Fibroblast of skin of scalp (primary cell): ENCODE data around the gene GPR132.
A peak's percentile ranks its signal among the peaks of the same experiment; 100 is the strongest.

ENCODE experiments used
- DNase-seq: peaks from one replicate; pipeline ENCODE4 v3.0.0-alpha.2; 2013

The GPR132 gene

DNA sequence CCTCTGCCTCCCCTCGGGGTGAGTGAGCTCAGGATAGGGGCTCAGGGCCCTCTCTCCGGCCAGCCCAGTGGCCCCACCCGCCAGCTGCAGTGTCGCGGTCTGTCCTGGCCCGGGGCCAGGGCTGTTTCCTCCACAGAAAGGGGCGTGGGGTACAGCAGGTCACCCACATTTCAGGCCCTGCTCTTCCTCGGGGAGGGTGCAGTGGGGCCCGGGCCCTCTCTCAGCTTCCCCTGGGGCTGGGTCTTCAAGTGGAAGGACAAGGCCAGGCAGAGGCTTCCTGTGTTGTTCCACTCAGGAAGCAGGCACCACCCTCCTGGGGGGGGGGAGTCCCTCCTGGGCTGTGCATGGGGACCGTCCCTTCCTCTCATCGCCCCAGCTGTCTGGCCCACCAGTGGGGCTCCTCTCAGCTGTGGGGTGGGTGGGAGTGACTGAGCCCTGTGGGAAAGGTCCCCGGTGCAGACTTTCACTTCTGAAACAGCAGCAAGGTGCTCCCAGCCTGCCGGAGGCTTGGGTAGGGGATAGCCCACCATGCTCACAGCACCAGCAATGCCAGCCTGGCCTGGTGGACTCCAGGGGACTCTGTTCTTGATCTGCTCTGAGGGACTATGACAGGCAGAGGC is 3.7 kb downstream of the GPR132 start:
- no peak for DNase-seq

- no peak for DNase-seq
These were observed 4.3 kb downstream of the GPR132 start for GRCh38 chr14:105060751-105061427.

GRCh38 chr14:105059925-105060565 is 5.2 kb downstream of the GPR132 start:
- no peak for DNase-seq

DNA sequence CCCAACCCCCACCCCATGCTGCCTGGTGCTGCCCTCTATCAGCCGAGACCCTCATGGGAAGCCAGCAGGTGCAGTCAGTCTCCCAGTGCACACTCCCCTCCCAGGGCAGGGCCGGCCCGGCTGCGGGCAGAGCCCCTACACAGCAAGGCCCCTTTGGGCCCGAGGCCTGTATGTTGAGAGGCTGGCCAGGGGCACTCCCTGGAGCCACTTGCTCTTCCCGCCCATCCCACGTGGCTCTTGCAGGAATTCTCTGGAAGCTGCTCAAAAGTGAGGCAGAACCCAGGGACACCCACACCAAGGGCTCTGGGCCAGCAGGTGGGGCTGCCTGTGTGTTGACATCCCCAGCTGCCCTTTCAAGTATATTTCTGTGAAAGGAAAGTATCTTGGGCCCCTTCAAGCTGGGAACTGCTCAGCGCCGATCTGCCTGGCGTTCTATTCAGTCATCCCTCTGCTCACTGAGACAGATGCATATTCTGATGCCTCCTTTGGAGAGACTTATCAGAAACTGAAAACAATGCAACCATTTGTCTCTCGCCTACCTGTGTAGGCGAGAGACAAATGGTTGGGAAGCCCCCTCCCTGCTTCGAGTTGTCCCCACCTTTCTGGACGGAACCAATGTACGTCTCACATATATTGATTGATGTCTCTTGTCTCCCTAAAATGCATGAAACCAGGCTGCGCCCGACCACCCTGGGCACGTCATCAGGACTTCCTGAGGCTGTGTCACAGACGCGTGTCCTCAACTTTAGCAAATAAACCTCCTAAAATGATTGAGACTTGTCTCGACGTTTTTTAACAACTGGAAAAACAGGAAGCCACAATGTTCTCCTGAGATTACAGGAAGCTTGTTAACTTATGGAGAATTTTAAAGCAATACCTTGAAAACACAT is 6.0 kb downstream of the GPR132 start:
- no peak for DNase-seq

GRCh38 chr14:105058521-105059034 is 6.7 kb downstream of the GPR132 start:
- DNase-seq, result no peak

- no peak for DNase-seq
These were observed 8.9 kb downstream of the GPR132 start for GRCh38 chr14:105056303-105056831.

DNA sequence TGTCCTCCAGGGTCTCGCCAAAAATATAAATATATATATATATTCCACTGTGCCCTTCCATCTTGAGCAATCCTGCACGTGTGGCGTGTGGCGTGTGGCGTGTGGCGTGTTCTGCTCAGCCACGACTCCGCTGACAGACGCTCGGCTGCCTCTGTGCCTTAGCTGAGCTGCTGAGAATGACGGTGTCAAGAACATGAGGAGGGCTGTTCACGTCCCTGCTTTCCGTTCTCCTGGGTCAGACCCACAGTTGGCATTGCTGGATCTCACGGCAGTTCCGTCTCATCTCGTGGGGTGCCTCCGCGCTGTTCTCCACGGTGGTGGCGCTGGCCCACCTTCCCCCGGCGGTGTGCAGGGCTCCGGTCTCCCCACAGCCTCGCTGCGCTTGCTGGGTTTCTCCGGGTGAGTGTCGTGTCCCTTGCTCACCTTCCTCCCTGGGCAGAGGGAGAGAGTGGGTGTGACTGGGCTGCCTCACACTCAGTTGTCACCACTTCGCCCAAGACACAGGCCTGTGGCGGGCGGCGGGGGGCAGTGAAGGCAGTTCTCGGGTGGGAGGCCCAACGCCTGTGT is 9.4 kb downstream of the GPR132 start:
- DNase-seq, result no peak

DNA sequence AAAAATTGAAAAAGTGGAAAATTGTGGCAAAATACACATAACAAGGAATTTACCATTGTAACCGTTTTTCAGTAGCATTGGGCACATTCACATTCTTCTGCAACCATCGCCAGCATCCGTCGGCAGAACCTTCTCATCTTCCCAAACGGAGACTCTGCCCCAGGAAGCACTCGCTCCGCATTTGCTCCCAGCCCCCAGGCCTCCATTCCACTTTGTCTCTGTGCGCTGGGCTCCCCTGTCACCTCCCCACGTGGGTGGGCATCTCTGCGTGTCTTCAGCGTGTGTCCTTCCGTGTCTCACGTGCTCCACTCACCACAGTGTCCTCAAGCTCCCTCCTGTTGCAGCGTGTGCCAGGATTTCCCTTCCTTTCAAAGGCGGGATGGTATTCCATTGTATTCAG is 9.9 kb downstream of the GPR132 start:
- DNase-seq, result no peak

DNA sequence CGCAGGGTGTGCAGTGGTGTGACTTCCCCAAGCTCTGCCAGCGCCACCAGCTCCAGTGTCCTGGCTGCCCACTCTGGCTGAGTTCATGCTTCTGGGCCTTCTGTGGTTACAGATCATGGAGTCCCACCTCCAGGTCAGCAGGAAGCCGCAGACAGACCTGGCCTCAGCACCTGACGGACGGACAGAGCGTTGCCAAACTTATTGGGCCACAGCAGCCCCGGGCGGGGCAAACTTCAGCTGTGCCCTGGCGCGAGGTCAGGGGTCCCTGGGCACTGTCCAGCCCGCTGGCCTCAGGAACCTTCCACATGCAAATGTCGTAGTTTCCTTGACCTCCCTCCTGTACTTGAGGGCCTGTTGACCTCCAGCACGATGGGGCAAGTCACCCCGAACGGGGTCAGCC is 11.2 kb downstream of the GPR132 start:
- no peak for DNase-seq

DNA sequence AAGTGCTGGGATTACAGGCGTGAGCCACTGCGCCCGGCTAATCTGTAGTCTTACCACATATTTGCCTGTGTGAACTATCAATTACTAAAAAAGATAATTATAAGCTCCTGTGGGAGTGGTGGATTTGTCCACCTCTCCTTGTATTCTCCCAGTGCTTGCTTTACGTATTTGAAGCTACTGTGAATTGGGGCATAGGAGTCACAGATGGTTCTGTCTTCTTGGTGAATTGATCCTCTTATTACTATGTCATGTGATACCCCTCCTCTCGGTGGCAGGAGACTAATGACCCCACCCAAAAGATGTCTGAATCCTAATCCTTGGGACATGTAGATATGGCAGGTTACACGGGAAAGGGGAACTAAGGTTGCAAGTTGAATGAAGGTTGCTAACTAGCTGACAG is 11.8 kb downstream of the GPR132 start:
- DNase-seq, result no peak

GRCh38 chr14:105052110-105052458 is 13.1 kb downstream of the GPR132 start:
- DNase-seq, result no peak

DNA sequence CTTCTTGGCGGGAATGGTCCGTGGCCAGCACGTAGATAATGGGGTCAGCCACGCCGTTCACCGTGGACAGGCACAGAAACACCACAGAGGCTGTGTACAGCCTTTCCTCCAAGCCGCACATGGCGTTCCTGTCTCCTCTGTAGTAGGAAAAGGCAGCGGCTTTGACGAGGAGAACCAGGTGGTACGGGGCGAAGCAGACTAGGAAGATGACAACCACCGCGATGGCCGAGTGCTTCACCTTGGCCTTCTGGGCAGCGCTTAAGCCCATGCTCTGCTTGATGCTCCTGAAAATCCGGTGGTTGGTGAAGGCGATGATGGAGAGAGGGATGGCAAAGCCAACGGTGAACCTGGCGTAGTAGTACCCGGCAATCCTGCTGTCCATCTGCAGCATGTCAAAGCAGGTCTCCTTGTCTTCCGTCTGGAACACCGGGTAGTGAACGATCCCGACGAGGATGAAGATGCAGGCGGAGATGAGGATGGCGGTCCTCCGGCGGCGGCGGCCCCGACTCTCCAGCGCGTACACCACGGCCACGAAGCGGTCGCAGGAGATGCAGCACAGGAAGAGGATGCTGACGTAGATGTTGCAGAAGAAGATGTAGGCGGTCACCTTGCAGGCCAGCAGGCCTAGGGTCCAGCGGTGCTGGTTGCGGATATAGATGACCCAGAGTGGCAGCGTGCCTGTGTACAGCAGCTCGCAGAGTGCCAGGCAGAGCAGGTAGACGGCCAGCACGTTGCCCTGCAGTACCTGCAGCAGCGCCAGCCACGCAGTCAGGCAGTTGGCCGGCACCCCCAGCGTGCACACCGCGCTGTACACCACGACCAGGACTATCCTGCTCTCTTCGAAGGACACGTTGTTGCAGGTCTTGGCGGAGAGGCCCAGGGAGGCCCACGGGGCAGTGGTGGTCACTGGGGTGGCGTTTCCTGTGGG is 13.8 kb downstream of the GPR132 start:
- DNase-seq, result no peak

DNA sequence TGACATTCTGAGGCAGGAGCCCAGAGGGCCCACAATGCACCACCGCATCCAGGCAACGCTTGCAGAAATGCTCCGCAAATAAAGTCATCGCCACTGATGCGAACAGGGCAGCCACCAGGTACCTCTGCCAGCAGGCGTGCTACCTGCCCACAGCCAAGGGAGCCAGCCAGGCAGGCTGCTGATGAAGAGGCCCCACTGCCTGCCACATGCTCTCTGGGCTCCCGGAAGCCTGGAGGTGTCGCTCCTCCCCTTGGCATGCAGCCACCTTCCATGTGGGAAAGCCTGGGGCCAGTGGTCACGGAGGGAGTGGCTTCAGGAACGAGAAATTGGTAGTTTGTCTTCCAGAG is 14.7 kb downstream of the GPR132 start:
- DNase-seq, result peak; percentile 55

DNA sequence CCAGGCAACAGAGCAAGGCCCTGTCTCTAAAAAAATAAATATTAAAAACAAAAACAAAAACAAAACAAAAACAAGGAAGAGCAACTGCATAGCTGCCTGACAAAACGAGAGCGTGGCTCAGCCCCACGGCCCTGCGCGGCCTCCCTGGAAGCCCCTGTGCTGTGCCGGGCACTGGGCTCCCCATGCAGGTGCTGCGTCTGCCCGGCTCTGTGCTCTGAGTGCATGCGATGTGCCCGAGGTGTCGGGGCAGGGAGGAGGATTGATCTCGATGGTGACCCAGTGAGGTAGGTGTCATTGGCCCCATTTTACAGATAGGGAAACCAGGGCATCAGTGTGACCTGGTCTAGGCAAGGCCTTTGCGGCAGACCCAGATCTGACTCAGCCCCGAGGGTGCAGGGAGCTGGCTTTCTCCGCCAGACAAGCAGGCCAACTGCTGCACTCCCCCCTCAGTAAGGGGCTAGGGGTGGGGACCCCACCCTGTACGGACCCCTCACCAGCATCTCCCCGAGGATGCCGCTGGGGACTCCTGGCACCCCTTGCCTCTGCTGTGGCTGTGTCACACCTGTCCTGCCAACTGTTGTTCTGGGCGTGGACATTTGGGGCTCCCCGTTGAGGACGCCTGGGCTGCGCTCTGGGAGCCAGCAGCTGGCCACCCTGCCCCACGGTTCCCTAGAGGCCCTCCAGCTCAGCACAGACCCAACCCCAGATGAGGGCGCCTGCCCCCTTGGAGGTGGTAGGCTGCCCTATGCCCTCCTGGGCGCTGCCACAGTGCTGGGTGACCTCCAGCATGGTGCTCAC is 15.3 kb downstream of the GPR132 start:
- DNase-seq, result no peak

GRCh38 chr14:105047283-105048016 is 17.8 kb downstream of the GPR132 start:
- no peak for DNase-seq

GRCh38 chr14:105046891-105047282 is 18.3 kb downstream of the GPR132 start:
- no peak for DNase-seq

DNA sequence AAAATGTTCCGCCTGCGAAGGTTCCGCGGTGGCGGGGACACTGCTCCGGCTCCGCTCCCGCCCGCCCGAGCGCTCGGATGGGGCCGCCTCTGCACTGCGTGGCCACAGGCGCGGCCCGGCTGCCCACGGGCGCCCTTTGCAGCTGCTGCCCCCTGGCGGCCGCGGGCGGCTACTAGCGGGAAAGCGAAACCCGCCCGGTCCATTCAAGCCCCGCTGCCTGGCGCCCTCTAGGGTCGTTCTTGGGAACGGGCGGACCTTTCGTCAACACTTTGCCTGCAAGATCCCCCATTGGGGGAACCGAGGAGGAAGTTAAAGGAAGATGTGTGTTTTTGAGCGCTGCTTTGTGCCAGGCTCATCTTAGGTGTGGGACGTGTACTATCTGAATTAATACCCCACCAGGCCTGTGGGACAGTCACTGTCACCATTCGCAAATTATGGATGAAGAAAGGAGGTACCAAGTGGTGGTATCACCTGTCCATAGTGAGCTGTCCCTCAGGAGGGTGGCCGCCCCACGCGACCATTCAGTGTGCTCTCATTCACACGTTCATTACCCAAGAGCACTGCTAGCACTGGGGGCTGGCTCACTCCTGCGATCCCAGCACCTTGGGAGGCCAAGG is 19.4 kb downstream of the GPR132 start:
- DNase-seq, result peak; percentile 81

GRCh38 chr14:105043641-105044040 is 21.6 kb downstream of the GPR132 start:
- no peak for DNase-seq

DNA sequence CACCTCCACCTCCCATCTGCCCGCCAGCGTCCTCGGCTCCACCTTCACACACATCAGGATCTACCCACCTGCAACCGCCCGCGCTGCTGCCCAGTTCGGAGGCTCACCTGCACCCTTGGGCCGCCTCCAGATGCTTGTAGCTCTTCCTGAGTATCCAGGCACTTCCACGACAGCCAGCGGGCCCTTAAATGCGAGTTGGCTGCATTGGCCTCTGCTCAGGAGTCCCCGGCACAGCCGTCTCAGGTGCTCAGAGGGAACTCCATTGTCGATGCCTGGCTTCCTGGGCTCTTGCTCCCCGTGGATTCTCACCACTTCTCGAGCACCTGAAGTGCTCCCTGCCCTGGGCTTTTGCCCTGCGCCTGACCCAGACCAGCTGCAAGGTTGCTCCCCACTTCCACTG is 22.4 kb downstream of the GPR132 start:
- no peak for DNase-seq
